Loucy (cell line): ENCODE measurements around the gene SYNE2.
"Not testable (repeated sequence)": the region's sequence is repeated elsewhere in the genome, so short reads cannot be mapped to it uniquely, and the experiment has no call there.

ENCODE experiments used
- EZH2phosphoT487 ChIP-seq: fragments of 200-600 bp; IDR thresholded peaks from 2 replicates; pipeline ENCODE4 v1.6.1; 2018; ENCODE audit warnings: antibody characterized with exemption, mild to moderate bottlenecking, moderate library complexity, borderline replicate concordance
- TF ChIP-seq, protein P1 (sequence below): fragments of 200-600 bp; sonication (generic); conservative IDR thresholded peaks from 2 replicates; pipeline ENCODE4 v1.5.1; 2014; ENCODE audit warnings: mild to moderate bottlenecking, antibody characterized with exemption, low read length

DNA sequence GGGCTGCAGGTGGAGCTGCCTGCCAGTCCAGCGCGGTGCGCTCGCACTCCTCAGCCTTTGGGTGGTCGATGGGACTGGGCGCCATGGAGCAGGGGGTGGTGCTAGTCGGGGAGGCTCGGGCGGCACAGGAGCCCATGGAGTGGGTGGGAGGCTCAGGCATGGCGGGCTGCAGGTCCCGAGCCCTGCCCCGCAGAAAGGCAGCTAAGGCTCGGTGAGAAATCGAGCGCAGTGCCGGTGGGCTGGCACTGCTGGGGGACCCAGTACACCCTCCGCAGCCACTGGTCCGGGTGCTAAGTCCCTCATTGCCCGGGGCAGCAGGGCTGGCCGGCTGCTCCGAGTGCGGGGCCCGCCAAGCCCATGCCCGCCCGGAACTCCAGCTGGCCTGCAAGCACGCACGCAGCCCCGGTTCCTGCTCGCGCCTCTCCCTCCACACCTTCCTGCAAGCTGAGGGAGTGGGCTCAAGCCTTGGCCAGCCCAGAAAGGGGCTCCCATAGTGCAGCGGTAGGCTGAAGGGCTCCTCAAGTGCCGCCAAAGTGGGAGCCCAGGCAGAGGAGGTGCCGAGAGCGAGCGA is 49.5 kb upstream of the SYNE2 start:
- TF ChIP-seq, protein P1, sequence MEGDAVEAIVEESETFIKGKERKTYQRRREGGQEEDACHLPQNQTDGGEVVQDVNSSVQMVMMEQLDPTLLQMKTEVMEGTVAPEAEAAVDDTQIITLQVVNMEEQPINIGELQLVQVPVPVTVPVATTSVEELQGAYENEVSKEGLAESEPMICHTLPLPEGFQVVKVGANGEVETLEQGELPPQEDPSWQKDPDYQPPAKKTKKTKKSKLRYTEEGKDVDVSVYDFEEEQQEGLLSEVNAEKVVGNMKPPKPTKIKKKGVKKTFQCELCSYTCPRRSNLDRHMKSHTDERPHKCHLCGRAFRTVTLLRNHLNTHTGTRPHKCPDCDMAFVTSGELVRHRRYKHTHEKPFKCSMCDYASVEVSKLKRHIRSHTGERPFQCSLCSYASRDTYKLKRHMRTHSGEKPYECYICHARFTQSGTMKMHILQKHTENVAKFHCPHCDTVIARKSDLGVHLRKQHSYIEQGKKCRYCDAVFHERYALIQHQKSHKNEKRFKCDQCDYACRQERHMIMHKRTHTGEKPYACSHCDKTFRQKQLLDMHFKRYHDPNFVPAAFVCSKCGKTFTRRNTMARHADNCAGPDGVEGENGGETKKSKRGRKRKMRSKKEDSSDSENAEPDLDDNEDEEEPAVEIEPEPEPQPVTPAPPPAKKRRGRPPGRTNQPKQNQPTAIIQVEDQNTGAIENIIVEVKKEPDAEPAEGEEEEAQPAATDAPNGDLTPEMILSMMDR = not testable (repeated sequence)
- TF ChIP-seq EZH2phosphoT487 = not testable (repeated sequence)
